Stimulated activated CD4-positive, alpha-beta T cell treated with anti-CD3 and anti-CD28 coated beads, TNF-alpha, amount 100 ng/mL, for 48 hours (primary cell): Measurements from ENCODE around the gene MSTO1.
"Not testable (repeated sequence)": the region's sequence is repeated elsewhere in the genome, so short reads cannot be mapped to it uniquely, and the experiment has no call there.

Experiments used
- DNase-seq, 3 donors: peaks; one replicate each; pipeline ENCODE4 v3.0.0-alpha.2; 2020; ENCODE audit warnings: low read depth in 3 of 3

The MSTO1 gene

DNA sequence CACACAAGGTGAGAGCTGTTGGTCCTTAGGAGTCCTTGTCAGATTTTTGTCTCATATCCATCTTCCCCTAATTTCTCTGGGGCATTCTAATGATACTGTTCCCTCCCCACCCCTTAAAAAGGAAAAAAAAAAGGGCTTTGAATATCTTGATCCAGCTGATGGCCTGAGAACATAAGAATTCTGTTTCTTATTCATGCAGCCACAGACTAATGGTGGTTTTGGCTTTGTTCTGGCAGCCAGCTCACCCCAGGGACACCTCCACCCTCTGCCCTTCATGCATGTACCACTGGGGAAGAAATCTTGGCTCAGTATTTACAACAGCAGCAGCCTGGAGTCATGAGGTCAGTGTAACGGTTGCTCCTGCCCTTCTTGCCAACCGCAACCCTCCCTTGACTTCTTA lies 3.2 kb downstream of the MSTO1 start:
- DNase-seq: not testable (repeated sequence)

DNA sequence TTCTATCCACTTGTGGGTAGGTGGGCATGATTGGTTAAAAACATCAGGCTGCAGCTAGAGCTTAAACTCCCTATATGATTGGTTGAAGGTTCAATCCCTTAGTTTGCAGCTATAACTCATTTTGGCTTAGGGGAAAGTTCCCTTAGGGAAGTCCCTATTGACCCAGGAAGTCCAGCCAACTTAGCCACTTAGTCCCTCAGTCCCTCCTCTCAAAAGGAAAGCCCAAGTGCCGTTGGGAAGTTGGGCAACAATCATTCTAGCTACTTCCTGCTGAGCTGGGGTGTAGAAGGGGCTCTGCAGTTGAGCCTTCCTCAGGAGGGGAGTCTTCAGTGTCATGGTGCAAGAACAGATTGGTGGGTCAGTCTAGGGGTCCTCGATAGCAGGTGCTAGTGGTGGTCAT lies 12.2 kb downstream of the MSTO1 start:
- no peak for DNase-seq

DNA sequence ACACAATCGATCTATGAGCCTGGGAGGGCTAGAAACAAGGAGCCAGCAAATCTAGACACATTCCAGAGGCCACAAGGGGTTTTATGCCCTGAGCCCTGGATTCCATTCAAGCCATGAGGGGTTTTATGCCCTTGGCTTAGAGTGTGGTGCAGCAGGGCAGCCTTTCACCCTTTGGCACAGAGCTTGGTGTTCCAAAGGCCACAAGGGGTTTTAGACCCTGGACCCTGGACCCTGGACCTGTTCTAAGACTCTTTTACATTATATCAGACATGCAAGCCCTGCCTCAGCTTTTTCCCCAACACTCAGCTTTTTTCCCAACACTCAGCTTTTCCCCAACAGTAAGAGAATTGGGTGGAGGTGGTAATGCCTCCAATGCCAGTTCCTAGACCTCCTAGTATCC lies 13.3 kb downstream of the MSTO1 start:
- no peak for DNase-seq

DNA sequence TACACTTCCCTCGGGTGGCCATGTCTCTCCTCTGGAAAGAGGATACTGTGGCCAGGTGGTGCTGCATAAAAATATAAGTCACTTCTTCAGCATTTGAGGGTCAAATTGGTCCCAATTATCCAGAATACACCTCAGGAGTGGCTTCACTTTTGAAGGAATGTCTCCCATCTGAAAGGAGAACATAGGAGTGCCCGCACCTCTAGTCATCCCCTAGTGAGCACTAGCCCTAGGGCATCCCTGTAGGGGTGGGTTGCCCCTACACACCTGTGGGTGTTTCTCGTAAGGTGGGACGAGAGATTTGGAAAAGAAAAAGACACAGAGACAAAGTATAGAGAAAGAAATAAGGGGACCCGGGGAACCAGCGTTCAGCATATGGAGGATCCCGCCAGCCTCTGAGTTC lies 16.4 kb downstream of the MSTO1 start:
- not testable (repeated sequence) for DNase-seq

DNA sequence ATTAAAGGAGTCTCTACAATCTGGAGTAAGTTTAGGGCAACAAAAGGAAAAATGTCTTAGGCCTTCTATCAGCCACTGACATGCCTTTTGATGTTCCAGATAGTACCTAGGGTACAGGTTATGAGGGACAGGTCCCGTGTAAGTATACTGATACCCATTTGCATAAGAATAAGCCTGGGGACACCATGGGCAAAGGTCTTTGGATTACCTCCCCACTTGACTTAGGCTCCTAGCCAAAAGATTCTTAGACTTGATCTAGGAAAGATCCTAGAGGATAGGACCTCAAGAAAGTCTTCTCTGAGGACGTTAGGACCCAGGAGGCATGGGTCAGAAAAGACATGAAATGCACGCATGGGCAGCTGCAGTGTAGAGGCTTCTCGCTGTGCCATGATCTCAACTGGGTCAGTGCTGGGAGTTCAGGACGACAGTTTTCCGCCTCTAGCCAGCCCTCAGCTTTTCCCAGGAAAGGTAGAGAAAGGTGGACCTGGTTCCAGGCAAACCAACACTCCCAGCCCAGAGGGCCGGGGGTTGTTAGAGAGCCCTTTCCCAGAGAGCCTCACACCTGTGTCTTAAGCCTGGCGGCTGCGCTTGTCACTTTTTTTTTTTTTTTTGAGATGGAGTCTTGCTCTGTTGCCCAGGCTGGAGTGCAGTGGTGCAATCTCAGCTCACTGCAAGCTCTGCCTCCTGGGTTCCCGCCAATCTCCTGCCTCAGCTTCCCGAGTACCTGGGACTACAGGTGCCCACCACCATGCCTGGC lies 26.6 kb downstream of the MSTO1 start:
- DNase-seq: no peak

DNA sequence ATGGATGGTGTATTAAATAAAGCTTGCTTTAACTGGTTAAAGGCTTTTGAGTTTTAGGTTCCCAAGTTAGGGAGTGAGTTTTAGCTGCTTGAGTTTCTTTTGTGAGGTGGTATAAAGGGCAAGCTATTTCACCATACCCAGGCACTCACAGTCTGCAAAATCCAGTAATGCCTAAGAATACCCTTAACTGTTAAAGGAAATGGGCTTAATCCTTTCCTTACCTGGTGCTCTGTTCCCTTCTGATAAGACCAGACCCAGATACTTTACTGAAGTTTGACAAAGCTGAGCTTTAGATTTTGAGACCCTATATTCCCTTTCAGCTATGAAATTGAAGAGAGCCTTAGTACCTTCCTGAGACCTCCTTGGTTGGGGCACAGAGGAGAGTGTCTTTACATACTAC lies 30.3 kb downstream of the MSTO1 start:
- no peak for DNase-seq

DNA sequence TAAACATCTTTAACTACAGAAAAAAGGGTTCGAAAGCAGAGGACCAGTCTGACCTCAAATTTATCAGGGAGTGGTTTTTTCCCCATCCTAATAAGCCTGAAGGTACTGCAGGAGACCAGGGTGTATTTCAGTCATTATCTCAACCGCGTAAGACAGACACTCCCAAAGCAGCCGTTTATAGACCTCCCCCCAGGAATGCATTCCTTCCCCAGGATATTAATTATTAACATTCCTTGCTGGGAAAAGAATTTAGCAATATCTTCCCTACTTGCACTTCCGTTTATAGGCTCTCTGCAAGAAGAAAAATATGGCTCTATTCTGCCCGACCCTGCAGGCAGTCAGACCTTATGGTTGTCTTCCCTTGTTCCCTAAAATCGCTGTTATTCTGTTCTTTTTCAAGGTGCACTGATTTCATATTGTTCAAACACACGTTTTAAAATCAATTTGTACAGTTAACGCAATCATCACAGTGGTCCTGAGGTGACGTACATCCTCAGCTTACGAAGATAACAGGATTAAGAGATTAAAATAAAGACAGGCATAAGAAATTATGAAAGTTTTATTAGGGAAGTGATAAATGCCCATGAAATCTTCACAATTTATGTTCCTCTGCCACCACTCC lies 32.7 kb downstream of the MSTO1 start:
- not testable (repeated sequence) for DNase-seq

DNA sequence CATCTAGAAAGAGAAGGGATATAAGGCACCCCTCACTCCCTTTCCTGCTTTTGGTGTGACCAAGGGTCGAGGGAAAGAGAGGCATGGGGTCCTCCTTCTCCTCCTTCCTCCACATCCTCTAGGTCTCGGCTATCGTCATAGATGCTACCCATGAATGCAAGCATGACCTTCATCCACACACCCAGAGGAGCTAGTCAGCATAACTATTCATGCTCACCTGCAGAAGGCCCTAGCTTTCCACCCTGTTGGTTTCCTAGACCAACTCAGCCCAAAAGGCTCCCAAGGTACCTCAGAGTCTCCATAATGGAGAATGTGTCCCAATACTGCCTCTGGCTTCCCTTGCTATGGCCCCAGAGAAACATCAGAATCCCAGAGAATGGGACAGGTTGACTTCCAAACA lies 33.2 kb downstream of the MSTO1 start:
- DNase-seq: no peak

DNA sequence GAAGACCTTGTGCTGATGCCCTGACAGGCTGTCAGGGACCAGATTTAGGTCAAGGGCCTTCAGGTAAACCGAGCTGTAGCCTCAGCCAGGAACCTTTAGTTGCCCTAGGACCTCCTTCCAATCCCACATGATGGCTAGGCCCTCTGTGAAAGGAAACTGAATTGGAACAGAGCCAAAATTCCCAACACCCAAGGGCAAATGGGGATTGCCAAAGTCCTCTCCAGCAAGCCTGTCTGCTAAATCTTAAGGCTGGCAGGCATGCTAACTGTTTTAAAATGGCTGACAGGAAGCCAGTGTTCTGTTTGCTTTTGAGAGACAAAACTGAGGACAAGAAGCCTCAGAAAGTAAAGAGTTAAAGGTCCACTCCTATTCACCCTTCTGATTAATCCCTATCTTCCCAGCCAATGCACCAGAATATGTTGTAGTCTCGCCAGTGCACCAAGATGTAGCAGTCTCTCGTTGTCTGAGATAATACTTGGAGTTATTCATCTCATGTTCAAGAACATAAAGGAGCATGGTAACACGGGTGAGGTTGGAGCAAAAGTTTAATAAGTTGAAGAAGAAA lies 35.1 kb downstream of the MSTO1 start:
- no peak for DNase-seq

DNA sequence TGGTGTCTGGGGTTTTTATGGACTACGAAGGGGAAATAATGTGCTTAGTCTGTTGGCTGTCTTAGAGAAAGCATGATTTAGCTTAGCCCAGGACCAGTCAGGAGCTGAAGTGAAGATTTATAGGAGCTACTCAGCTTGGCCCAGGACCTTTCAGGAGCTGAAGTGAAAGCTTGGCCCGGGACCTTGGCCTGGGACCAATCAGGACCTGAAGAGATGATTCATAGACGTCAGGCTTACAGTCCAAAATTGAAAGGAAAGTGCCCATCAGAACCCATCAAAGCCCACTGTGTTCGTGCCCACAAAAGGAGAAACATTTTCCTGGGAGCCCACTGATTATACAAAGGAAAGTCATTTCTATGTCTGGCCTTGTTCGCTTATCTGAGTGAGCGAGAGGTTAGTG lies 35.6 kb downstream of the MSTO1 start:
- DNase-seq: no peak

DNA sequence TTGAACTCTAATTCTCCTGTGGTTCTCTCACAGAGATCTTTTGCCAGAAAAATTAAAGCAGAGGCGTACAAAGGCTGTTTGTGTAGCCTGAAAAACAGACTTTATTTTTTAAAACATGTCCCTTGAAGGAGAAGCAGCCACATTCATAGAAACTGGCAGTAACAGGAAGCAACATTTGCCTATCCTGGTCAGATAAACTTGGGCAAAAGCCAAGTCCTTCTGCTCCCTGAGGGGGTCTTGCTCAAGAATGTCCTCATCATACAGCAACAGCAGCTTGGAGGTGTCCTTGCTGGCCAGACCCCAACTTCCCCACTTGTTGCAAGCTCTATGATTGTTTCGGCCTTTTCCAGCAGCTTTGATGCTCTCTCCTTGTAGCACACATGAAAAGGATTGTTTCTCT lies 36.3 kb downstream of the MSTO1 start:
- DNase-seq: no peak

DNA sequence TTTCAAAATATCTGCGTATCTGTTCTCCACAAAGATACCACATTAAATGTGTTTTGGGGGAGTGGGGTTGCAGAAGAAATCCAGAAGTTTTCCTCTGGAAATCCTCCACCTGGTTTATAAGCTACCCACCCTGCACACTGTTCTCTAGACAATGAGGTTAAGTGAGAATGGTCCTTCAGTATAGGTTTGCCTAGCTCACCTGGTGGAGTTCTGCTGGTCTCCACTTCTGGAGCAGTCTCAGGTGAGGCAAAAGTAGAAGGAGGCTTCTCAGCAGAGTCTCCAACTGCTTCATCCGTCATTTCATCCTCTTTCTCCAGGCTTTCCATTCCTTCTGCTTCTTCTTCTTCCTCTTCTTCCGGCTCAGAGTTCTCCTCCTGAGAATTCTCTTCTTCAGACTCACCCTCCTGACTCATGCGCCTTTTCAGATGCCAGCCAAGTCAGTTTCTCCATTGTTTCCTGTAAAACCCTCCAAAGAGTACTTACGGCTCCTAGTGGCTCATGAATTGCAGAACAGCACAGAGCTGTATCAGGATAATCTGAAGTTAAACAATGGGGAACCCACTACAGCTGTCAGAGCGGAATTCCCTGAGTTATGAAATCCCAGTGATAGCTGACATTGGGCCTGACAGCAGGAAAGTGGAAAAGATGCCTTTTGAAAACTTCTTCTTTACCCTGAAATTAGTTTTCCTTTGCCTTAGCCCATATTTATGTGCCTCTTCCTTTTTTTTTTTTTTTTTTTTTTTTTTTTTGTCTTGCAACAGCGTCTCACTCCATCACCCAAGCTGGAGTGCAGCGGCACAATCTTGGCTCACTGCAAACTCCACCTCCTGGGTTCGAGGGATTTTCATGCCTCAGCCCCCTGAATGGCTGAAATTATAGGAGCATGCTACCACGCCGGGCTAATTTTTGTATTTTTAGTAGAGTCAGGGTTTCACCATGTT lies 38.5 kb downstream of the MSTO1 start:
- no peak for DNase-seq

DNA sequence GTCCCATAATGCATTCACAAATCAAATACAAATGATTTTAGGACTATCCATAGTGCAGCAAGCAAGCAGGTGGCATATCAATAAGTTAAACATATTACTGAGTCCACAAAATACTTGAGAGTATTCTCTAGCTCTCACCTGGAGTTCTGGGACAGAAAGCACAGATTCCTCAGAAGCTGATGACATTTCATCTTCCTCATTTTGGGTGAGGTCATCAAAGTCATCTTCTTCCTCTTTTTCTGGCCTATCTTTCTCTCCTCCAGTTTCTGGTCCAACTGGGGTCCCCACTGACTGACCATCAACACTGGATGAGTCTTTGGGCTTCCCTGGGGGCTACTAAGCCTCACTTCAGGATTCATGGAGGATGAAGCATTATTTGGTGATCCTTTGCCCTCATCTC lies 39.7 kb downstream of the MSTO1 start:
- DNase-seq: no peak

DNA sequence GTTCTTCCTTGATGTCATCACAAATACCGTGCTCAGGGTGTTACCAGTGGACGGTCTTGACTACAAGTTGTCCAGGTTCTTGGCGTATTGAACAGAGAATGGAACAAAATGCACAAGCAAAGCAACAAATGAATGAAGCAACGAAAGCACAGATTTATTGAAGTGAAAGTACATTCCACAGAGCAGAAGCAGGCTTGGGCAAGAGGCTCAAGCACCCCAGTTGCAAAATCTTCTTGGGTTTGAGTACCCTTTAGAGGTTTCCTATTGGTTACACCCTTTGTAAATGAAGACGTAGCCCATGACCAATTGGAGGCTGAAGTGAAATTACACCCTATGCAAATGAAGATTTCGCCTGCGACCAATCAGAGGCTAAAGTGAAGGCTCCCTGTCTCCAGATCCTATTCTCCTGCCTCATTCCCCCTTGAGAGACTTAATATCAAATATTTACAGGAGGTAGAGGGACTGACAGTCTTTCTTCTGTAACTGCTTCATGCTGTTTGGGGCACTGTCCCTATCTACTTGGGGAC lies 40.3 kb downstream of the MSTO1 start:
- no peak for DNase-seq

DNA sequence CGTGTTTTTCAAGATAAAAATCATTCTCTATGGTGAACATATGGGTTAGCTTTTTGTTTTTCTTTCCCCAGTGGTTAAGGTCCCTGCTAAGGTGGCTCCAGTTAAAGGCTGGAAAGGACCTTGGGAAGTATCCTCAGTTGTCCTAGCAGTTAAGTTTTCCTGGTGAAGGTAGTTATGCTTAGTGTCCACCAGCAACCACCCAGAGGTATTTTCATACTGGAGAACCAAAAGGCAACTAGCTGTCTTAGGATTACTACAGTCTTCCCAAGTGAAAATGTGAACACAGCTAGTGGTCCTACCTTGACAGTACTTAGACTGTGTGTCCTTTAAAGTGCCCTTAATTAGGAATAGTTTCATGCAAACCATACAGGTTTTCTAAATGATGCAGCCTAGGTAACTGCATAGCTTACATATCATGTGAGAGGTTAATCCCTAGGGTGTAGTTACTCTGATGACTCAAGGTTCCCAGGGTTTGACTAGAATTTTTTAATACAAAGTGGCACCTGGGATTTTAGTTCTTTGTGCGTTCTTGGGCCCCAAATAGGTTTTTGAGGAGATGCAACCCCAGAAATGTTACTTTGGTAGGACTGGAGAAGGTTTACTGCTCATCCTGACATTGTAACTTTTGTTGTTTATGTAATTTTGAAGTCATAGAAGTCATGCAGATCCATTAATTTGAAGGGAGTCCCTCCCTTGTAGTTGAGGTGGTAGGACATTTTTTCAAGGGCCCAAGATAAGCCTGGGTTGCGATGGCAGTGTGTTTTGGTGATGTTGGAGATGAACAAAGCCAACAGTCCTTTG lies 42.0 kb downstream of the MSTO1 start:
- DNase-seq: no peak

DNA sequence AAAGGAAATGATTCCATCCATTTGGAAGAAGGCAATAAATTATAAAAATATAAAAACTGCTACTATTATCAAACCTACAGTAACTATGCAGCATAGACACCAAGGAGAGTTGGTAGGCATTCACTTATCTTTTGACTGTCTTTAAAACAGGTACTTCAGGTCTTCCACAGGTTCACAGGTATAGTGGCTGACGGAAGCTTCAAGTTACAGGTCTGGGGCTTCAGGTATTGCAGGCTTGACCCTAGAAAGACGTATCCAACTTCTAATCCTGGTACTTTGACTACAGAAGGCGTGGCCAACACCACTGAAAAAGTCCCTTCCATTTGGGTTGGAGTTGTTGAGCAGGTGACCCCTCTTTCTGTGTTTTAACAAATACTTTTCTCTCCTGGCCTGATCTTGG lies 42.9 kb downstream of the MSTO1 start:
- no peak for DNase-seq

DNA sequence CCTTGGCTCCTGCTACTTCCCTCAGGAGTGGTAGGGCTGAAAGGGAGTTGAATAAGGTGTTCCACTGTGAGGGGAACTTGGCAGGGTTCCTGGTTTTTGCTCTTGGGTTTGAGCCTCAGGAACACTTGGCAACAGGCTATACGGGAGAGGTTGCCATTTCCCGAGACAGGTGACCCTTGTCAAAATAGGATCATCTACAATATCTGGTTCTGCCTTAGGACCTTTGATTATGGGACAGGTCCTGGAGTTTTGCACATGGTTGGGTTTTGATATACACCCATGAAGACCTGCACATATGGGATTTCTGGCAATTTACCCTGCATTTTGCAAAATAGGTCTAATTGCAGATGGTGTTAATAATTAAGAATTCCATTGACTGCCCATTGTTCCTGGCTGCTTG lies 47.4 kb downstream of the MSTO1 start:
- DNase-seq: no peak

DNA sequence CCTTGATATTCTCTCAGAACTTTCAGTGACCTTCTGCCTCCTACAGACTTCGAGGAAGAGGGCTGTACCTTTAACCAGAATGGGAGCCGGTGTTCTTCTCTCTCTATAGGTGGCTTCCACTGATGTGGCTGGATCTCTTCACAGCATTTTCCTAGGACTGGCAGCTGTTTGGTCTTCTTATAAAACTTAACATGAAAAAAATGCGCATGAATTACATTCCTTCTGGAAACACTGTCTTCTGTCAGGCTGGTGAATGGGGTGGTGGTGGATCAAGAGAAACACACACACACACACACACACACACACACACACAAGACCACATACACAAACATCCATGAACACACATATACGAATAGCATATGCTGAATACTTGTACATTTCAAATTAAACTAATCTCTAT lies 51.2 kb downstream of the MSTO1 start:
- not testable (repeated sequence) for DNase-seq
